ENCODE results near the gene CWC27.

Gene CWC27

GRCh38 chr5:65018763-65019162 is 250.0 kb downstream of the CWC27 start:
- TF ChIP-seq, protein P1, sequence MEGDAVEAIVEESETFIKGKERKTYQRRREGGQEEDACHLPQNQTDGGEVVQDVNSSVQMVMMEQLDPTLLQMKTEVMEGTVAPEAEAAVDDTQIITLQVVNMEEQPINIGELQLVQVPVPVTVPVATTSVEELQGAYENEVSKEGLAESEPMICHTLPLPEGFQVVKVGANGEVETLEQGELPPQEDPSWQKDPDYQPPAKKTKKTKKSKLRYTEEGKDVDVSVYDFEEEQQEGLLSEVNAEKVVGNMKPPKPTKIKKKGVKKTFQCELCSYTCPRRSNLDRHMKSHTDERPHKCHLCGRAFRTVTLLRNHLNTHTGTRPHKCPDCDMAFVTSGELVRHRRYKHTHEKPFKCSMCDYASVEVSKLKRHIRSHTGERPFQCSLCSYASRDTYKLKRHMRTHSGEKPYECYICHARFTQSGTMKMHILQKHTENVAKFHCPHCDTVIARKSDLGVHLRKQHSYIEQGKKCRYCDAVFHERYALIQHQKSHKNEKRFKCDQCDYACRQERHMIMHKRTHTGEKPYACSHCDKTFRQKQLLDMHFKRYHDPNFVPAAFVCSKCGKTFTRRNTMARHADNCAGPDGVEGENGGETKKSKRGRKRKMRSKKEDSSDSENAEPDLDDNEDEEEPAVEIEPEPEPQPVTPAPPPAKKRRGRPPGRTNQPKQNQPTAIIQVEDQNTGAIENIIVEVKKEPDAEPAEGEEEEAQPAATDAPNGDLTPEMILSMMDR (IDR thresholded peaks at IDR 0.05; ENCODE audit: poor library complexity, severe bottlenecking): no peak
- Histone ChIP-seq H3K9me3 (ENCODE audit: severe bottlenecking) (no peaks in the 10 kb centered on the region), H3K27me3 (ENCODE audit: insufficient read depth, poor library complexity, severe bottlenecking) (no peaks in the 10 kb centered on the region), H3K4me3 (ENCODE audit: severe bottlenecking) (no peak overlapping the region), H3K36me3 (ENCODE audit: low read depth) (peaks cover 5% of the 10 kb centered on the region; the same call in 1 of the 2 replicates), H3K27ac (ENCODE audit: poor library complexity, severe bottlenecking) (no peak overlapping the region), H3K4me1 (ENCODE audit: insufficient read depth, poor library complexity, severe bottlenecking) (no peaks in the 10 kb centered on the region)
- ATAC-seq (ENCODE audit: low read depth): no peak
- DNase-seq (ENCODE audit: low spot score): no peak

- peaks cover 5% of the 10 kb centered on the region; the same call in 1 of the 2 replicates for H3K36me3 ChIP-seq (ENCODE audit: low read depth)
- TF ChIP-seq, protein P1 (IDR thresholded peaks at IDR 0.05; ENCODE audit: poor library complexity, severe bottlenecking): no peak
- no peak for ATAC-seq (ENCODE audit: low read depth)
- no peak for DNase-seq (ENCODE audit: low spot score)
- no peak overlapping the region for H3K4me3 ChIP-seq (ENCODE audit: severe bottlenecking)
- no peaks in the 10 kb centered on the region for H3K9me3 ChIP-seq (ENCODE audit: severe bottlenecking)
- no peaks in the 10 kb centered on the region for H3K4me1 ChIP-seq (ENCODE audit: insufficient read depth, poor library complexity, severe bottlenecking)
- no peaks in the 10 kb centered on the region for H3K27me3 ChIP-seq (ENCODE audit: insufficient read depth, poor library complexity, severe bottlenecking)
- H3K27ac ChIP-seq (ENCODE audit: poor library complexity, severe bottlenecking): no peak overlapping the region
These were observed 251.8 kb downstream of the CWC27 start for GRCh38 chr5:65020492-65020891.

- DNase-seq (ENCODE audit: low spot score) (no peak), ATAC-seq (ENCODE audit: low read depth) (no peak)
These were observed 252.9 kb downstream of the CWC27 start for GRCh38 chr5:65021527-65022226.

DNA sequence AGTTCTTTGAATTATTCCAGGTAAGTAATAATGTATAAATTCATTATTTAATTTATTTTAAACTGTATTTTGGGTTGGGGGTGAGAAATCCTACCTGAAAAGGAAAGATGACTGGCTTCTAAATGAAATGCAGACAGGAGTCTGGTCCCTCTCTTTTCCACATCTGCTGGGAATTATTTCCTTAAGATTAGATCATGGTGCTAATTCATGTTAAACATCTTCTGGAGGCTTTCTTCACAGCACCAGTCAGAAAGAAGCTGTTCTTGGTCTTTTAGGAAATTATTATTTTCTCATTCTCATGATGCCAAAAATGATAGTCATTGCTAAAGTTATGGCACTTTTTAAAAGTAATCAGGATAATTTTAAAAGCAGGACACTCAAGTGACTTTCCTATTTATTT is 254.2 kb downstream of the CWC27 start:
- H3K27me3 ChIP-seq (ENCODE audit: insufficient read depth, poor library complexity, severe bottlenecking): no peaks in the 10 kb centered on the region
- TF ChIP-seq, protein P1 (IDR thresholded peaks at IDR 0.05; ENCODE audit: poor library complexity, severe bottlenecking): no peak
- ATAC-seq (ENCODE audit: low read depth): no peak

More at GRCh38 chr5:65021527-65022226, 252.9 kb downstream of the CWC27 start:
- TF ChIP-seq, protein P1 (IDR thresholded peaks at IDR 0.05; ENCODE audit: poor library complexity, severe bottlenecking): no peak
- Histone ChIP-seq H3K9me3 (ENCODE audit: severe bottlenecking) (no peaks in the 10 kb centered on the region), H3K27ac (ENCODE audit: poor library complexity, severe bottlenecking) (no peak overlapping the region), H3K4me1 (ENCODE audit: insufficient read depth, poor library complexity, severe bottlenecking) (no peaks in the 10 kb centered on the region), H3K4me3 (ENCODE audit: severe bottlenecking) (no peak overlapping the region), H3K27me3 (ENCODE audit: insufficient read depth, poor library complexity, severe bottlenecking) (no peaks in the 10 kb centered on the region), H3K36me3 (ENCODE audit: low read depth) (peaks cover 5% of the 10 kb centered on the region; the same call in 1 of the 2 replicates)

GRCh38 chr5:65024681-65025080 is 256.0 kb downstream of the CWC27 start:
- Histone ChIP-seq H3K4me3 (ENCODE audit: severe bottlenecking) (no peak overlapping the region), H3K9me3 (ENCODE audit: severe bottlenecking) (no peaks in the 10 kb centered on the region), H3K27me3 (ENCODE audit: insufficient read depth, poor library complexity, severe bottlenecking) (no peaks in the 10 kb centered on the region), H3K36me3 (ENCODE audit: low read depth) (peaks cover 3% of the 10 kb centered on the region; the same call in 1 of the 2 replicates), H3K27ac (ENCODE audit: poor library complexity, severe bottlenecking) (no peak overlapping the region), H3K4me1 (ENCODE audit: insufficient read depth, poor library complexity, severe bottlenecking) (no peaks in the 10 kb centered on the region)
- TF ChIP-seq, protein P1 (IDR thresholded peaks at IDR 0.05; ENCODE audit: poor library complexity, severe bottlenecking): no peak
- ATAC-seq (ENCODE audit: low read depth) (no peak), DNase-seq (ENCODE audit: low spot score) (no peak)

More for the DNA sequence above, 254.2 kb downstream of the CWC27 start:
- Histone ChIP-seq H3K4me3 (ENCODE audit: severe bottlenecking) (no peak overlapping the region), H3K4me1 (ENCODE audit: insufficient read depth, poor library complexity, severe bottlenecking) (no peaks in the 10 kb centered on the region), H3K27ac (ENCODE audit: poor library complexity, severe bottlenecking) (no peak overlapping the region), H3K36me3 (ENCODE audit: low read depth) (peaks cover 5% of the 10 kb centered on the region; the same call in 1 of the 2 replicates), H3K9me3 (ENCODE audit: severe bottlenecking) (no peaks in the 10 kb centered on the region)
- no peak for DNase-seq (ENCODE audit: low spot score)
